Measurements from ENCODE around the gene PAF1. TPM values are rescaled to one million over a fixed set of nuclear protein-coding genes. Genes with fewer than 3 reads are reported as not detected.

Gene PAF1
- total and polyA plus RNA-seq, 2 of the 13 experiments (the other 11 are each of a cell fraction or from before 2014, with no cell fraction given): 30.2 to 31.1 TPM

GRCh38 chr19:39375929-39376328 lies 15.0 kb downstream of the PAF1 start:
- H3K4me3 ChIP-seq (replicated peaks in 1 of 3; ENCODE audit: insufficient read depth in 1 of 3, low read depth in 2 of 3, low read length in 3 of 3): no peak overlapping the region
- H2AFZ ChIP-seq (ENCODE audit: low read length): no peak overlapping the region
- no TSS peak for BruUV-seq (replicated peaks)
- CTCF ChIA-PET (ENCODE audit: low intra/inter-chr PET ratio, low total read pairs): no interaction called here
- H3K79me2 ChIP-seq (ENCODE audit: insufficient read depth, low read length): no peaks in the 10 kb centered on the region
- H3K4me2 ChIP-seq (ENCODE audit: low read depth, low read length): no peak overlapping the region
- no peaks in the 10 kb centered on the region for H3K9me3 ChIP-seq (ENCODE audit: low read length)
- no peak overlapping the region for H3K9ac ChIP-seq (ENCODE audit: insufficient read depth, low read depth, low read length)
- H3K27me3 ChIP-seq (ENCODE audit: control insufficient read depth in 1 of 2, insufficient read depth in 2 of 2, low read length in 2 of 2): no peaks in the 10 kb centered on the region
- ATAC-seq (no peak), DNase-seq (ENCODE audit: low spot score) (no peak), FAIRE-seq (no peak)
- H3K36me3 ChIP-seq (replicated peaks in 1 of 2; ENCODE audit: control insufficient read depth in 1 of 2, insufficient read depth in 2 of 2, low read length in 2 of 2): peaks cover 40 to 90% of the 10 kb centered on the region in 2 experiments
- intact Hi-C loops (cut with micrococcal nuclease; ENCODE audit: unreplicated experiment): no loop called here
- no peak for TF ChIP-seq DRAP1 (CRISPR knock-in tag; IDR thresholded peaks at IDR 0.05)
- no peak for TF ChIP-seq CREB3 (CRISPR knock-in tag; IDR thresholded peaks at IDR 0.05)
- no peak for TF ChIP-seq PITX1 (CRISPR knock-in tag; IDR thresholded peaks at IDR 0.05)
- TF ChIP-seq GATA4 (IDR thresholded peaks at IDR 0.05; ENCODE audit: borderline replicate concordance, low read depth): no peak
- TF ChIP-seq SP4 (CRISPR knock-in tag; IDR thresholded peaks at IDR 0.05): no peak
- TF ChIP-seq NFE2L2 (IDR thresholded peaks at IDR 0.05; ENCODE audit: low read length): no peak
- TF ChIP-seq MAZ (IDR thresholded peaks at IDR 0.05; ENCODE audit: borderline replicate concordance, low read depth, low read length): no peak
- no peak for TF ChIP-seq MAZ (CRISPR knock-in tag; IDR thresholded peaks at IDR 0.05; ENCODE audit: low read depth)
- TF ChIP-seq SOX6 (IDR thresholded peaks at IDR 0.05): no peak
- no peak for TF ChIP-seq SOX6 (CRISPR knock-in tag; IDR thresholded peaks at IDR 0.05)
- no peak for TF ChIP-seq ZSCAN21 (CRISPR knock-in tag; IDR thresholded peaks at IDR 0.05; ENCODE audit: borderline replicate concordance)
- TF ChIP-seq ZMYM2 (CRISPR knock-in tag; IDR thresholded peaks at IDR 0.05): no peak
- no peak for TF ChIP-seq JDP2 (CRISPR knock-in tag; IDR thresholded peaks at IDR 0.05; ENCODE audit: borderline replicate concordance)
- in situ Hi-C loops (cut with HindIII; ENCODE audit: extremely low pct_ligation_motif_present, low pct_unique_long_range_greater_than_20kb): no loop called here
- no peaks in the 10 kb centered on the region for H4K20me1 ChIP-seq (ENCODE audit: insufficient read depth, low read length)
- H3K27ac ChIP-seq (ENCODE audit: extremely low read length, insufficient read depth, low read length): no peak overlapping the region
- H3K4me1 ChIP-seq (ENCODE audit: insufficient read depth, low read length): peaks cover 19% of the 10 kb centered on the region
- POLR2A ChIA-PET: no interaction called here

Data from HepG2 (cell line).